Chondrocyte (in vitro differentiated cells): ENCODE results near the gene LEUTX. TPM values are rescaled to one million over a fixed set of nuclear protein-coding genes. Genes with fewer than 3 reads are reported as not detected.

Experiments
- DNase-seq: peaks from one replicate; pipeline ENCODE4 v3.0.0; 2021; ENCODE audit warnings: mixed read lengths, low spot score
- H3K27ac Mint-ChIP-seq: one replicate; pipeline ENCODE4 v1.8.0; 2021; ENCODE audit warnings: mild to moderate bottlenecking, moderate library complexity, mixed read lengths; ENCODE audit not compliant: unreplicated experiment
- H3K27me3 Mint-ChIP-seq: 2 replicates; pipeline ENCODE4 v1.8.0; 2021; ENCODE audit warnings: low read depth, mixed read lengths
- H3K36me3 Mint-ChIP-seq: 2 replicates; pipeline ENCODE4 v1.8.0; 2021; ENCODE audit warnings: low read depth, mixed read lengths
- H3K4me1 Mint-ChIP-seq: 2 replicates; pipeline ENCODE4 v1.8.0; 2021; ENCODE audit warnings: low read depth, mild to moderate bottlenecking, mixed read lengths
- H3K4me3 Mint-ChIP-seq: one replicate; pipeline ENCODE4 v1.8.0; 2021; ENCODE audit warnings: mild to moderate bottlenecking, moderate library complexity, mixed read lengths; ENCODE audit not compliant: unreplicated experiment
- H3K9me3 Mint-ChIP-seq: 2 replicates; pipeline ENCODE4 v1.8.0; 2021; ENCODE audit warnings: low read depth, mixed read lengths
- CTCF ChIP-seq: fragments of 200-600 bp; sonication (generic); IDR thresholded peaks from 2 replicates; pipeline ENCODE4 v1.5.0; 2021; ENCODE audit warnings: antibody characterized with exemption, mild to moderate bottlenecking, moderate library complexity
- total RNA-seq: library from RNA; stranded (reverse); gene quantifications from 3 replicates; pipeline ENCODE4 v1.2.1, GENCODE V29; 2021

LEUTX gene
- total RNA-seq, 1 donor from 2014 or later: not detected

DNA sequence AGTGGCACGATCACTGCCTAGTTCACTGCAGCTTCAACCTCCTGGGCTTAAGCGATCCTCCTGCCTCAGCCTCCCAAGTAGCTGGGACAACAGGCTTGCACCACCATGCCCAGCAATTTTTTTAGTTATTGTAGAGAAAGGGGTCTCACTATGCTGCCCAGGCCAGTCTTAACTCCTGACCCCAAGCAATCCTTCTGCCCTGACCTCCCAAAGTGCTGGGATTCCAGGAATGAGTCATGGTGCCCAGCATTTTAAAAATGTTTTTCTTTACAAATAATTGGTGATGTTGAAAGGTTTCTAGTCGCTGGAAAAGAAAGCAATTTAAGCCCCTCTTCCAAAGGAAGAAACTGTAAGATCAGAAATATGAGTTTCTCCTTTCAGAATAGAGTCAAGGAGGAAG lies 35.9 kb downstream of the LEUTX start:
- no peak overlapping the region for H3K4me3 Mint-ChIP-seq
- H3K4me1 Mint-ChIP-seq: no peaks in the 10 kb centered on the region
- H3K9me3 Mint-ChIP-seq: no peaks in the 10 kb centered on the region
- no peak for DNase-seq
- no peak for TF ChIP-seq CTCF
- H3K27ac Mint-ChIP-seq: no peak overlapping the region
- no peaks in the 10 kb centered on the region for H3K27me3 Mint-ChIP-seq
- H3K36me3 Mint-ChIP-seq: peaks cover 5% of the 10 kb centered on the region

- no peak overlapping the region for H3K27ac Mint-ChIP-seq
- no peaks in the 10 kb centered on the region for H3K27me3 Mint-ChIP-seq
- no peak for DNase-seq
Observed at GRCh38 chr19:39816287-39817048, 37.8 kb downstream of the LEUTX start.

GRCh38 chr19:39817888-39818561 lies 39.4 kb downstream of the LEUTX start:
- TF ChIP-seq CTCF: no peak

More at GRCh38 chr19:39816287-39817048, 37.8 kb downstream of the LEUTX start:
- no peak for TF ChIP-seq CTCF
- H3K9me3 Mint-ChIP-seq: no peaks in the 10 kb centered on the region
- H3K4me1 Mint-ChIP-seq: no peaks in the 10 kb centered on the region
- H3K36me3 Mint-ChIP-seq: peaks cover 5% of the 10 kb centered on the region
- no peak overlapping the region for H3K4me3 Mint-ChIP-seq

GRCh38 chr19:39818626-39819097 lies 40.0 kb downstream of the LEUTX start:
- Mint-ChIP-seq H3K27ac (no peak overlapping the region), H3K27me3 (no peaks in the 10 kb centered on the region), H3K36me3 (peaks cover 5% of the 10 kb centered on the region), H3K4me1 (no peaks in the 10 kb centered on the region), H3K4me3 (no peak overlapping the region), H3K9me3 (no peaks in the 10 kb centered on the region)
- no peak for TF ChIP-seq CTCF
- no peak for DNase-seq

More at GRCh38 chr19:39817888-39818561, 39.4 kb downstream of the LEUTX start:
- DNase-seq: no peak
- Mint-ChIP-seq H3K27me3 (no peaks in the 10 kb centered on the region), H3K27ac (no peak overlapping the region), H3K4me3 (no peak overlapping the region), H3K4me1 (no peaks in the 10 kb centered on the region), H3K9me3 (no peaks in the 10 kb centered on the region), H3K36me3 (peaks cover 5% of the 10 kb centered on the region)

- Mint-ChIP-seq H3K27me3 (no peaks in the 10 kb centered on the region), H3K4me1 (no peaks in the 10 kb centered on the region), H3K9me3 (no peaks in the 10 kb centered on the region), H3K27ac (no peak overlapping the region), H3K36me3 (peaks cover 5% of the 10 kb centered on the region), H3K4me3 (no peak overlapping the region)
- no peak for DNase-seq
- no peak for TF ChIP-seq CTCF
Observed at GRCh38 chr19:39819786-39820185, 41.1 kb downstream of the LEUTX start.
